ENCODE data around the gene FNDC1. TPM values are rescaled to one million over a fixed set of nuclear protein-coding genes. Genes with fewer than 3 reads are reported as not detected.

FNDC1 gene
- total RNA-seq, 1 experiment from 2014 or later = 0.23 TPM

DNA sequence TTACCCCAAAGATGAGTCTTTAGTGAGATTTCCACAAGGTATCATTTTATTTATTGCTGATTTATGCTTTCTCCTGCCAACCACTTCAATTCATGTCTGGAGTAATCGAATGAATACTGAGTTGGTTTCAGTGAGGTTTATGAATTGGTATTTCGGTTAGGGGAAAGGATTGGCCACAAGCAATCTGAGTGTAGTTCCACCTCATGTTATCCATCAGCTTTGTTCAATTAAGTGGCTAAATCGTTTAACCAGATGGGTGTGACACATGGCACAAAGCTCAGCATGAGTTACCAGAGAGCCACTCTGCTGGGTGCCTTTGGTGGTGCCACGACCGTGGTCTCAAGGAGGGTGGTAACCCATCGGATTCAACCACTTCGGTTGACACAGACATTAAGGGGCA, 148.2 kb downstream of the FNDC1 start:
- CTCF ChIA-PET = no interaction called here
- peaks cover 6% of the 10 kb centered on the region for H3K27me3 ChIP-seq (ENCODE audit: control insufficient read depth, insufficient read depth, low read length)

DNA sequence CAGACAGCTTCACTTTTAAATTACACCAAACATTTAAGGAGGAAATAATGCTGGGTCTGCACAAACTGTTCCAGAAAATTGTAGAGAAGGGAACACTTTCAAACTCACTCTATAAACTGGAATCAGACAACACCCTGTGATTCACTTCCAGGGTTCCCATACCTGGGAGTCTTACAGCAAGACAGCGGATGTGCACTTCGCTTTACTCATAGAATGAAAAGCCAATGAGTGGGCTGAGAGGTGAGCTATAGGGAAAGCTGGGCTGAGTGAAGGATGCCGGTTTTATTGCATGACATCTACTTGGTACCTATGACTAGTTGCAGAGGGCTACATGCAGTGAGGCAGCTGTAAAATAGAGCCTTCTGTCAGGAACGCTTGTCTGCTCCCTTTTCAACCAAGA, 152.1 kb downstream of the FNDC1 start:
- ATAC-seq (no peak), DNase-seq (ENCODE audit: low read depth, low spot score) (no peak)
- intact Hi-C loops (cut with micrococcal nuclease; ENCODE audit: unreplicated experiment) (no loop called here), in situ Hi-C loops (cut with HindIII; ENCODE audit: low pct_unique_long_range_greater_than_20kb, low sequenced_read_pairs) (no loop called here)
- H3K27ac ChIP-seq (ENCODE audit: low read length) = no peak overlapping the region
- POLR2A ChIA-PET = interaction anchor here (0.6 kb wide), 1 partner anchor 14 kb away, joined by 3 read pairs; no protein-coding TSS in a partner anchor
- CTCF ChIA-PET = no interaction called here
- peaks cover 6% of the 10 kb centered on the region for H3K27me3 ChIP-seq (ENCODE audit: control insufficient read depth, insufficient read depth, low read length)
- no peaks in the 10 kb centered on the region for H3K9me3 ChIP-seq (ENCODE audit: control insufficient read depth, insufficient read depth, low read depth, low read length)
- no TSS peak for BruUV-seq (replicated peaks)
- TF ChIP-seq TCF7L2 (IDR thresholded peaks at IDR 0.05; ENCODE audit: low read depth, low read length) (no peak), SIN3A (IDR thresholded peaks at IDR 0.05; ENCODE audit: borderline replicate concordance, insufficient read depth, low read depth, low read length) (no peak), POLR2AphosphoS5 (IDR thresholded peaks at IDR 0.05; ENCODE audit: low read depth, low read length) (no peak)
- TF ChIP-seq, protein P1, sequence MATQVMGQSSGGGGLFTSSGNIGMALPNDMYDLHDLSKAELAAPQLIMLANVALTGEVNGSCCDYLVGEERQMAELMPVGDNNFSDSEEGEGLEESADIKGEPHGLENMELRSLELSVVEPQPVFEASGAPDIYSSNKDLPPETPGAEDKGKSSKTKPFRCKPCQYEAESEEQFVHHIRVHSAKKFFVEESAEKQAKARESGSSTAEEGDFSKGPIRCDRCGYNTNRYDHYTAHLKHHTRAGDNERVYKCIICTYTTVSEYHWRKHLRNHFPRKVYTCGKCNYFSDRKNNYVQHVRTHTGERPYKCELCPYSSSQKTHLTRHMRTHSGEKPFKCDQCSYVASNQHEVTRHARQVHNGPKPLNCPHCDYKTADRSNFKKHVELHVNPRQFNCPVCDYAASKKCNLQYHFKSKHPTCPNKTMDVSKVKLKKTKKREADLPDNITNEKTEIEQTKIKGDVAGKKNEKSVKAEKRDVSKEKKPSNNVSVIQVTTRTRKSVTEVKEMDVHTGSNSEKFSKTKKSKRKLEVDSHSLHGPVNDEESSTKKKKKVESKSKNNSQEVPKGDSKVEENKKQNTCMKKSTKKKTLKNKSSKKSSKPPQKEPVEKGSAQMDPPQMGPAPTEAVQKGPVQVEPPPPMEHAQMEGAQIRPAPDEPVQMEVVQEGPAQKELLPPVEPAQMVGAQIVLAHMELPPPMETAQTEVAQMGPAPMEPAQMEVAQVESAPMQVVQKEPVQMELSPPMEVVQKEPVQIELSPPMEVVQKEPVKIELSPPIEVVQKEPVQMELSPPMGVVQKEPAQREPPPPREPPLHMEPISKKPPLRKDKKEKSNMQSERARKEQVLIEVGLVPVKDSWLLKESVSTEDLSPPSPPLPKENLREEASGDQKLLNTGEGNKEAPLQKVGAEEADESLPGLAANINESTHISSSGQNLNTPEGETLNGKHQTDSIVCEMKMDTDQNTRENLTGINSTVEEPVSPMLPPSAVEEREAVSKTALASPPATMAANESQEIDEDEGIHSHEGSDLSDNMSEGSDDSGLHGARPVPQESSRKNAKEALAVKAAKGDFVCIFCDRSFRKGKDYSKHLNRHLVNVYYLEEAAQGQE (IDR thresholded peaks at IDR 0.05; ENCODE audit: insufficient read depth in 1 of 2, low read depth in 2 of 2, low read length in 1 of 2) = no peak
- TF ChIP-seq, protein P2, sequence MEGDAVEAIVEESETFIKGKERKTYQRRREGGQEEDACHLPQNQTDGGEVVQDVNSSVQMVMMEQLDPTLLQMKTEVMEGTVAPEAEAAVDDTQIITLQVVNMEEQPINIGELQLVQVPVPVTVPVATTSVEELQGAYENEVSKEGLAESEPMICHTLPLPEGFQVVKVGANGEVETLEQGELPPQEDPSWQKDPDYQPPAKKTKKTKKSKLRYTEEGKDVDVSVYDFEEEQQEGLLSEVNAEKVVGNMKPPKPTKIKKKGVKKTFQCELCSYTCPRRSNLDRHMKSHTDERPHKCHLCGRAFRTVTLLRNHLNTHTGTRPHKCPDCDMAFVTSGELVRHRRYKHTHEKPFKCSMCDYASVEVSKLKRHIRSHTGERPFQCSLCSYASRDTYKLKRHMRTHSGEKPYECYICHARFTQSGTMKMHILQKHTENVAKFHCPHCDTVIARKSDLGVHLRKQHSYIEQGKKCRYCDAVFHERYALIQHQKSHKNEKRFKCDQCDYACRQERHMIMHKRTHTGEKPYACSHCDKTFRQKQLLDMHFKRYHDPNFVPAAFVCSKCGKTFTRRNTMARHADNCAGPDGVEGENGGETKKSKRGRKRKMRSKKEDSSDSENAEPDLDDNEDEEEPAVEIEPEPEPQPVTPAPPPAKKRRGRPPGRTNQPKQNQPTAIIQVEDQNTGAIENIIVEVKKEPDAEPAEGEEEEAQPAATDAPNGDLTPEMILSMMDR (IDR thresholded peaks at IDR 0.05) = no peak
- H3K4me3 ChIP-seq (ENCODE audit: low read depth in 2 of 2, low read length in 2 of 2) = no peak overlapping the region
- no peaks in the 10 kb centered on the region for H3K4me1 ChIP-seq (ENCODE audit: control insufficient read depth, insufficient read depth, low read length)
- no peaks in the 10 kb centered on the region for H3K36me3 ChIP-seq (ENCODE audit: control insufficient read depth, insufficient read depth, low read length)

More for the DNA sequence above, 148.2 kb downstream of the FNDC1 start:
- TF ChIP-seq SIN3A (IDR thresholded peaks at IDR 0.05; ENCODE audit: borderline replicate concordance, insufficient read depth, low read depth, low read length) = no peak
- TF ChIP-seq, protein P2 (IDR thresholded peaks at IDR 0.05) = no peak
- TF ChIP-seq, protein P1 (IDR thresholded peaks at IDR 0.05; ENCODE audit: insufficient read depth in 1 of 2, low read depth in 2 of 2, low read length in 1 of 2) = no peak
- Histone ChIP-seq H3K4me3 (ENCODE audit: low read depth in 2 of 2, low read length in 2 of 2) (no peak overlapping the region), H3K9me3 (ENCODE audit: control insufficient read depth, insufficient read depth, low read depth, low read length) (no peaks in the 10 kb centered on the region), H3K4me1 (ENCODE audit: control insufficient read depth, insufficient read depth, low read length) (no peaks in the 10 kb centered on the region), H3K27ac (ENCODE audit: low read length) (no peak overlapping the region), H3K36me3 (ENCODE audit: control insufficient read depth, insufficient read depth, low read length) (no peaks in the 10 kb centered on the region)
- no peak for ATAC-seq
- intact Hi-C loops (cut with micrococcal nuclease; ENCODE audit: unreplicated experiment) (no loop called here), in situ Hi-C loops (cut with HindIII; ENCODE audit: low pct_unique_long_range_greater_than_20kb, low sequenced_read_pairs) (no loop called here)
- POLR2A ChIA-PET = no interaction called here
- no peak for DNase-seq (ENCODE audit: low read depth, low spot score)
- BruUV-seq (replicated peaks) = no TSS peak

Other genes with a start within 250 kb of the FNDC1 start
- gene RSPH3, start 169.2 kb upstream of the FNDC1 start, total RNA-seq (2021; ENCODE audit: unreplicated experiment) = 8.1 TPM
- 0.13 TPM for gene TAGAP, start 124.4 kb upstream of the FNDC1 start, total RNA-seq (2021; ENCODE audit: unreplicated experiment)